ENCODE data around the gene SARNP.

DNA sequence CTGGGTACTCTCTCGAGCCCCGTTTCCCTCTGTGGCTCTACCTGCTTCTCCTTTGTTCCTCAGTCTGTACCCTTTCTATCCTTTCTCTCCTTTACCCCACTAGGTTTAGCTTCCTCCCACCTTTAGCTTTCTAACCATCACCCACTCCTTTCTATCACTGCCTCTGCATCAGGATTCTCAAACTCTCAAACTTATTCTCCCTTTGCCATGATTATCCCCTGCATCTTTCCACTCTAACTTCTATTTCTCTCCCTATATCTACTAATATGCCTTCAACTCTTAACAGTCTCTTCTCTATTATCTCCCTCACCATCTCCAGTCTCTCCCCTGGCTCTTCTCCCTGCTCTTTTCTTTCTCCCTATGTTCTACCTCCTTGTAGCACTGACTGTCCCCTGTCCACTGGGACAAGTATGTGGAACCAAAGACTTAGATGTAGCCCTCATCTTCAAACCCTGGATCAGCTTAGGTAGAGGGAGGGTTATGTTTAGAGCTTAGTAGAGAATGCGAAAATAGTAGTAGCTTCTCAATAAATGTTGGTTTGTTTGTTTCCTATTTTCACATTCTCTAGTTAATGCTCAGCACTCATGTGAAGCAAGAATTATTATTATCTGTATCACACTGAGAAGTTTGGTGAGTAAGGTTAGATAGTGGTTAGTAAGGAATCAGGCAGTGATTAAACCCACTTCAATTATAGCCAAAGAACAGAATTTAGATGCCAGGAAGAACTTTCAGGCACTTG is 71.2 kb downstream of the SARNP start:
- TF ChIP-seq POLR2A (conservative IDR thresholded peaks at IDR 0.05) (no peak), MAFF (IDR thresholded peaks at IDR 0.05; ENCODE audit: low read length) (no peak), CBX3 (IDR thresholded peaks at IDR 0.05; ENCODE audit: borderline replicate concordance in 1 of 2, low read length in 2 of 2) (no peak), ZFX (CRISPR knock-in tag; IDR thresholded peaks at IDR 0.05) (no peak), RAD21 (CRISPR knock-in tag; conservative IDR thresholded peaks at IDR 0.05 in 1 of 2, IDR thresholded peaks at IDR 0.05 in 1 of 2) (no peak)

Measured in K562 (cell line).